GM18511 (cell line): ENCODE data around the gene DLGAP1.
A peak's percentile ranks its signal among the peaks of the same experiment; 100 is the strongest.
"Not testable (repeated sequence)": the region's sequence is repeated elsewhere in the genome, so short reads cannot be mapped to it uniquely, and the experiment has no call there.

Source experiments
- ATAC-seq: cut with Tn5 transposase; IDR thresholded peaks from one replicate; pipeline ENCODE4 v1.9.1; 2021; ENCODE audit warnings: mild to moderate bottlenecking, moderate library complexity; ENCODE audit not compliant: unreplicated experiment

Gene DLGAP1

DNA sequence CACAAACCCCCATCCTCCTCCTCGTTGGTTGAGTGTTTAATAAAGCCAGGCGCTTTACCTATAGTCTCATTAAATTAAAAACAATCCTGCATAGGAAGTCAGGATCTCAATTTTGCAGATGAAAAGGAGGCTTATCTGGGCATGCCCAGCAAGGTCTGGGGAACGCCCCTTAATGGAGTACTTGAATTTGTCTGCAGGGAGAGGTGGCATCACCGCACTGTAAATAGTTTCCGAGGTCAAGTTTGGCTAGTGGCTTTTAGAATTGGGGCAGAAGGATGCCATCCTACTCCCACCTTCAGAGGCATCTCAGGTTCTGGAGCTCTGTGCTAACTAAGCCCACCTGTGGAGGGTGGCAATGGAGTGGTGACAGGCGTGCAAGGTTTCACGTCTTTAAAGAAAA, 855.9 kb downstream of the DLGAP1 start:
- ATAC-seq = no peak

- ATAC-seq = no peak
These were observed 856.5 kb downstream of the DLGAP1 start for GRCh38 chr18:3598581-3598980.

GRCh38 chr18:3597409-3598357, 857.4 kb downstream of the DLGAP1 start:
- ATAC-seq = no peak

DNA sequence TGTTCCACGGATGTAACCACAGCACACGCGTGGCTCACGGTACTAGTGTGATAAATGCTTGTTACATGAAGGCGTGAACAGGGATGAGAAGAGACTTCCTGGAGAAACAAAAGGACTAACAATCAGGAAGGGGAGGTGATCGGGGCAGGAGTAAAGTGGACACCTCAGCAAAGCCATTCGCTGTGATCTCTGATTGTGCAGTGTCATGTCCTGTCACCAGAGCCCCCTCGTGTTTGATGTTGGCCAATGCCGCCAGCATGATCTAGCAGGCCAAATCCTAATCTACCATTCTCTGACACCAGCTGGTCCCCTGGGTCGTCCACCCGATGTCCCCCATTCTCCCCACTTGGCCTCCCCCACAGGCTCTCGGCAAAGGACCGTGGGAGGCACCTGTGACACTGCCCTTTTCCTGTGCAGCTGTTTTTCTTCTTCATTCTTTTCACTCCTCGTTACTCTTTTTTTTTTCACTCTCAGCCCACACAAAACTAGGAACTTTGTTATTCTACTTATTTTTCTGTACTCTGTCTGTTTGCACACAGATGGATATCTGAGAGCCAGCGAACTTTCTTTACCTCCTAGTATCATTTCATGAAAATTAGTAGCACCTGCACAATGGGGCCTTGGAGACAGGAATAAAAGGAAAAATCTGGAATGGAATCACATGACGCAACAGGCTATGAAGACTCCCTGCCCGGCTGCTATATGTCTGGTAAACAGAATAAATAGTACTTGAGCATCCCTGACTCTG, 858.3 kb downstream of the DLGAP1 start:
- ATAC-seq = peak; percentile 31

- no peak for ATAC-seq
These were observed 858.8 kb downstream of the DLGAP1 start for GRCh38 chr18:3596324-3596636.

DNA sequence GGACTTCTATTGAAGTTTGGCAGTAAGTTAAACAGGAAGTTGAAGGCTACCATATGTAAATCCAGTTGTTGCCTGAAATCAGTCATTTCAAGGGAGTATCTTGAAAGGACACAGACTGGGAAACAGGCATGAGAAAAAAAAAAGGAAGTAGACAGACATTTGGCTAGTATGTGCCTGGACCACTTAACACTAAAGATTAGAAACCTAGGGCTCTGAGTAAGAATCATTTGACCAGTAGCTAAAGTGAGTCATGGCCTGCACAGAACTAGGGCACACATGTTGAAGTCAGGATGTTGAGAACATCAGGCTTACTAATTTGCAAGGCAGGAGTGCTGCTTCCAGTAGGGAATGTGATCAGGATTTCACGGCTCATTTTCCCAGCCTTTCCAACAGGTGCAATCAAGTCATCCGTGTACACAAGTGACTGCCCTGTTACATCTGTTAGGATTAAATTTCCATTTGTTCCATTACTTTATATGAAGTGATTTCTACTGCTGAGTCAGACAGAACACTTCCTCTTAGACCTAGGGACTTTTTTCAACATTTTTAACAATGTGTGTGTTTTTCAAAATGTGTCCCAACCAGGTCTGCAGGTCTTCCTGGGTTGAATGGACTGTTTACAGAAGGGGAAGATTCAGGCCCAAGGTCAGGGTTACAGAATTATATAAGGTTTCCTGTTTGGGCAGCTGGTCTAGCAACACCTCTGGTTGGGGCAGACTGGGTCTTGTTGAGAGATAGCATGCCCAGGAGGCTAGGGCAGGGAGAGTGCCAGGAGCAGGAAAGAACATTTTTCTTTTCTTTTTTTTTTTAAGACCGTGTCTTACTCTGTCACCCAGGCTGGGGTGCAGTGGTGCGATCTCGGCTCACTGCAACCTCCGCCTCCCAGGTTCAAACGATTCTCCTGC, 859.5 kb downstream of the DLGAP1 start:
- ATAC-seq = peak; percentile 54

- ATAC-seq = no peak
These were observed 860.2 kb downstream of the DLGAP1 start for GRCh38 chr18:3594760-3595368.

DNA sequence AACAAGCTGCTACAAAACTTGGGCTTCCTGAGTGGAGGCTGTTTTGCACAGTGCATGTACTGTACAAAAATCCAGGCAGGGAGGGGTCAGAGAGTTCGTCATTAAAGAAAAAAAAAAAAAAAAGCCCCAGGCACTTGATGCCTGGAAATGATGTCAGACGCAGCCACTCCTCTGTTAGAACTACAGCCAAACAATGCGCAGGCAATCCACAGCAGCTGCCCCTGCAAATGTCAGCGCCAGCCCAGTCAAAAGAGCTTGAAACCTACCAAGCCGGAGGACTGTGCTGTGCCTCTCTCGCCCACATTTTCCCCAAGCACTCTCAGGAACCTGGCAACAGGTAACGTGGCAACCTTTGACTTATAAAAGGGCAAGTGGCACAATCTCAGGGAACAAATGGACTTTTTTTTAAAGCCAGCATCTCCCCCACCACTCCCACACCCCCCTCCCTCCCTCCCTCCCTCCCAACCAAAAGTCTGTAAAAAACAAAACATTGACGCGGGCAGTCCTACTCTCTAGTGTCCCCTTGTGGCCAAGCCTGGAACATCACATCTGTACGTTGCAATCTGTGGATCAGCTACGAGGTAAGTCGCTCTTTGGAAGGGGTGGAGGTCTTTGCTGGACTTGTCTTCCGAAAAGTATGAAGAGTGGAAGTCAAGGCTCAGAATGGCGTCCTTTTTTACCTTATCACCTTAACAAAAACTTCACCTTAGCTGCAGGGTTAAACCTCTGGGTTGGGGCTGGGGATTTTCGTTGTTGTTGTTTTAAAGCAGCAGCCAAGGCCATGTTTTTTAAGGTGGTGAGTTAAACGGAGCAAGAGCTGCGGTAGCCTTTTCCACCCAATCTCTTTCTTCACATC, 861.0 kb downstream of the DLGAP1 start:
- peak; percentile 68 for ATAC-seq

GRCh38 chr18:3593381-3593903, 861.7 kb downstream of the DLGAP1 start:
- ATAC-seq = no peak

DNA sequence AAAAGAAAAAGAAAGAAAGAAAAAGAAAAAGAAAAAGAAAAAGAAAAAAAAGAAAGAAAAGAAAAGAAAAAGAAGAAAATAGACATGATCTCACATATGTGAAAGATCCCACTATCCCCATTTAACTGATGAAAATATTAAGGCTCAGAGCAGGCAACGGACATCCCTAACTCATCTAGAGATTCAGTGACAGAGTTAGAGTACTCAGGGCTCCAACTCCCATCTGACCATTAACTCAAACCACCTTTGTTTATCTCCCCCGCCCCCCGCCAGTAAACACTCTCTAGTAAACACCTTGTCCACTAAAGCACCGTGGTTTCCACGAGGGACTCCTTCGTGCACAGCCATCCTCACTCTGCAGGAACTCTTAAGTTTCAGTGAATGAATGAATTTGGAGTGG, 862.2 kb downstream of the DLGAP1 start:
- no peak for ATAC-seq

DNA sequence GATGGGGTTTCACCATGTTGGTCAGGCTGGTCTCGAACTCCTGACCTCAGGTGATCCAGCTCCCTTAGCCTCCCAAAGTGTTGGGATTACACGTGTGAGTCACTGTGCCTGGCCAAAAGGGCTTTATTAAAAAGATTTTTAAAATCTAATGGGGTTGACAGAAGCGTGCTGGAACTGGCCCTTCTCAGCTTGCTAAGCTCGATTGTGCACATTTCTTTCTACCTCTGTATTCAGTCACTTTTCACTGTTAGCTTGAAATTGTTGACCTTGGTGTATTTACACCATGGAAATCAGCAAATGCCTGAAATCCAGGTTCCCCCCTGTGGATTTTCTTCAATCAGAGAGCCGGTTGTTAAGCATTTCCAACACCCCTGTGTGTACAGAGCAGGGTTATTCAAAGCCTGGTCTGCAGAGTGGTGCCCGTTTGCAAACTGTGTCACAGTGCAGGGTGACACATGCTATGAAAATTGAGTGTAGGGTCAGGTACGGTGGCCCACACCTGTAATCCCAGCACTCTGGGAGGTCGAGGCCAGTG, 864.9 kb downstream of the DLGAP1 start:
- ATAC-seq = no peak

GRCh38 chr18:3585656-3586509, 869.2 kb downstream of the DLGAP1 start:
- ATAC-seq = peak; percentile 34

- ATAC-seq = no peak
These were observed 870.1 kb downstream of the DLGAP1 start for GRCh38 chr18:3584897-3585460.

DNA sequence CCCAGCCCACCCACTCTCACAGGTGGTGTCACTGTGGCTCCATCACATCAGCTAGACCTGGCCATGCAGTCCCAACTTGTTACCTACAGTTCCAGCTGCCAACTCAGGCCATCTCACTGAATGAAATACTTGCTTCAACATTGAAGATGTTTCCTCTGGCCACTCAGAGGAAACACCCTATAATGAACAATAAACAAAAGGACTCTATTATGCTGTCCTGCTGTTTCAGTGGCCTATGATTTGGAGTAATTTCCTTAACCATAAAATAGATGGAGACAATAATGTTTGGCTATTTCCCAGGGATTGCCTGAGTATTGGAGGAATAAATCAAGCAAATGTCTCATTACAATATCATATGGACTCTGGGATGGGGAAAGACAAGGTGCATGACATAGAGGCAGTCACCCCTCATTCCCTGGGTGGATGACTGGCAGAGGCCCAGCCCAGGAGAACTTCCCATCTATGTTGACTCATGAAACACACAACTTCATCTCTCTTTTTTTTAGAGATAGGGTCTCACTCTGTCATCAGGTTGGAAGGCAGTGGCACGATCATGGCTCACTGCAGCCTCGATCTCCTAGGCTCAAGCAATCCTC, 870.7 kb downstream of the DLGAP1 start:
- ATAC-seq = no peak

DNA sequence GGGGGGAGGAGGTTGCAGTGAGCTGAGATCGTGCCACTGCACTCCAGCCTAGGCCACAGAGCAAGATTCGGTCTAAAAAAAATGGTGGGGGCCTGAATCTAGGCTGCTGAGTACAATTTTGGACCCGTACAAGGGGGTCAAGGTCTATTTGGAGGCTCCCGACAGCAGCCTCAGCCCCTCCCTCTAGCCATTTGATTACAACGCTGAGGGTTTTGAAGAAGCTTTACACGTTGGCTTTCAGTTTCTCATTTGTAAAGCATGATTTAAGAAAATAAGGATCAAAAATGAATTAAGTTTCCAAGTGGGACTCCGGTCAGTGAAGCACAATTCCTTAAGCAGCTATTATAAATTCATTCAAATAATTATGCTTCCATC, 871.2 kb downstream of the DLGAP1 start:
- ATAC-seq = no peak

DNA sequence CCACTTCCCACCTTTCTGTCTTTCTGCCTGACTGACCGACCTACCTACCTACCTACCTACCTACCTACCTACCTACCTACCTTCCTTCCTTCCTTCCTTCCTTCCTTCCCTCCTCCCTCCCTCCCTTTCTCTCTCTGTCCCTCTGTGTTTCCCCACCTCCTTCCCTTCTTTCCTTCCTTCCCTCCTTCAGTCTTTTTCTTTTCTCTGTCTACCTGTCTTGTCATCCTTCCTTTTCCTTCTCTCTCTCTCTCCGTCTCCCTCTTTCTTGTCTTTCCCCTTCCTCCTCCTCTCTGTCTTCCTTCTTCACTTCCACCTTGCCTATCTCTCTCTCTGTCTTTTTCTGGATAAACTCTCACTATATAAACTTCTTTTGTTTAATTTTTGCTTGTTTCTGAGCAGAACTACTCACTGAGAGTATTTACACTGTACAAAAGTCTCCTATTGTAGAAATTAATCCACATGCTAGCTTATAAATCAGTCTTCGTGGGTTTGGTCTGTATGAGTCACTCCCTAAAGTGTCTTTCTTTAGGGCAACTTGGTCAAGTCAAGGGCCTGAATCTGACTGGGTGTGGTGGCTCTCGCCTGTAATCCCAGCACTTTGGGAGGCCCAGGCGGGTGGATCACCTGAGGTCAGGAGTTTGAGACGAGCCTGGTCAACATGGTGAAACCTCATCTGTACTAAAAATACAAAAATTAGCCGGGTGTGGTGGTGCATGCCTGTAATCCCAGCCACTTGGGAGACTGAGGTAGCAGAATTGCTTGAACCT, 871.8 kb downstream of the DLGAP1 start:
- not testable (repeated sequence) for ATAC-seq

DNA sequence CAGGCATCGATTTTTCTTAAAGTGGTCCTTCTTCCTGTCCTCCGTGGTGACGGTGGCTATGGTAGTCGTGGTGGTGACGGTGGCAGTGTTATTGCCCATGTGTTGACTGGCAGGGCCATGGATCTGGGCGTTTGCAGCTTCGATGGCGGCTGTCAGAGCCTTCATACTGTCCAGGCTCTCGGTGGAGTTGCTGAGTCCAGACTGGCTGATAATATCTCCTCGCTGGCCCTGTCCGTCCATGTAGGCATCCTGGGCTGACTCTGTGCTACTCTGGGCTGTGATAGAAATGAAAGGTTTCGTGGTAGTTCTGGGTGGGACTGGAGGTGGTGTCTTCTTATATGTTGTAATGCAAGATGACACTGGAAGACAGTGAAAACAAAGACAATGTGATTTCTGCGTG, 873.2 kb downstream of the DLGAP1 start:
- ATAC-seq = no peak
